ENCODE results near the gene UTF1.

DNA sequence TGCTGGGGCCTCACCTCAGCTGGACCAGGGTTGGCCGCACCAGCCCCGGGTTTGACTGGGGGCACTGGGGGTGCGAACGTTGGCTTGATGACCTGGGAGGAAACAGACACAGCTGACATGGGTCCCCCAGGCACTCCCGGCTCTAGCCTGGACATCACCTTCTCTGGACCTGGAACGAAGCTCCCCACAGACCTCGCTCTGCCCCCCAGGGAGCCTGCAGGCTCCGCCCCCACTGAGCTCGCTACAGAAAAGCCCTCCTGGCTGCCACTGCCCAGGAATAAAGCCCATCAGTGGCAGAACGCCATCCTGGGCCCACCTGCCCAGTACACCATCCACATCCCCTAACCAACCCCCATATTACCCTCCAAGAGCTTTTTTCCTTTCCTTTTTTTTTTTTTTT is 33.7 kb downstream of the UTF1 start:
- TF ChIP-seq, protein P1, sequence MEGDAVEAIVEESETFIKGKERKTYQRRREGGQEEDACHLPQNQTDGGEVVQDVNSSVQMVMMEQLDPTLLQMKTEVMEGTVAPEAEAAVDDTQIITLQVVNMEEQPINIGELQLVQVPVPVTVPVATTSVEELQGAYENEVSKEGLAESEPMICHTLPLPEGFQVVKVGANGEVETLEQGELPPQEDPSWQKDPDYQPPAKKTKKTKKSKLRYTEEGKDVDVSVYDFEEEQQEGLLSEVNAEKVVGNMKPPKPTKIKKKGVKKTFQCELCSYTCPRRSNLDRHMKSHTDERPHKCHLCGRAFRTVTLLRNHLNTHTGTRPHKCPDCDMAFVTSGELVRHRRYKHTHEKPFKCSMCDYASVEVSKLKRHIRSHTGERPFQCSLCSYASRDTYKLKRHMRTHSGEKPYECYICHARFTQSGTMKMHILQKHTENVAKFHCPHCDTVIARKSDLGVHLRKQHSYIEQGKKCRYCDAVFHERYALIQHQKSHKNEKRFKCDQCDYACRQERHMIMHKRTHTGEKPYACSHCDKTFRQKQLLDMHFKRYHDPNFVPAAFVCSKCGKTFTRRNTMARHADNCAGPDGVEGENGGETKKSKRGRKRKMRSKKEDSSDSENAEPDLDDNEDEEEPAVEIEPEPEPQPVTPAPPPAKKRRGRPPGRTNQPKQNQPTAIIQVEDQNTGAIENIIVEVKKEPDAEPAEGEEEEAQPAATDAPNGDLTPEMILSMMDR (IDR thresholded peaks at IDR 0.05): no peak
- TF ChIP-seq EZH2 (IDR thresholded peaks at IDR 0.05; ENCODE audit: borderline replicate concordance, insufficient read depth, low read depth, low read length, poor library complexity, severe bottlenecking): no peak
